Measurements from ENCODE around the gene SPATA2L. TPM values are rescaled to one million over a fixed set of nuclear protein-coding genes. Genes with fewer than 3 reads are reported as not detected.

The SPATA2L gene
- total RNA-seq, 1 donor from 2014 or later: 18.6 TPM

- no peak for DNase-seq
- Mint-ChIP-seq H3K36me3 (ENCODE audit: unreplicated experiment) (peaks cover 5% of the 10 kb centered on the region), H3K4me3 (ENCODE audit: unreplicated experiment) (no peak overlapping the region)
These were observed 36.5 kb upstream of the SPATA2L start for GRCh38 chr16:89738072-89738377.

GRCh38 chr16:89737341-89738071, 36.0 kb upstream of the SPATA2L start:
- DNase-seq: no peak
- H3K4me3 Mint-ChIP-seq (ENCODE audit: unreplicated experiment): no peak overlapping the region
- no peaks in the 10 kb centered on the region for H3K9me3 Mint-ChIP-seq (ENCODE audit: unreplicated experiment)
- H3K27ac Mint-ChIP-seq (ENCODE audit: unreplicated experiment): no peak overlapping the region
- no peak for TF ChIP-seq CTCF (IDR thresholded peaks at IDR 0.05; ENCODE audit: partially characterized antibody, unreplicated experiment)
- H3K36me3 Mint-ChIP-seq (ENCODE audit: unreplicated experiment): peaks cover 5% of the 10 kb centered on the region
- peaks cover 2% of the 10 kb centered on the region for H3K27me3 Mint-ChIP-seq (ENCODE audit: unreplicated experiment)
- no peaks in the 10 kb centered on the region for H3K4me1 Mint-ChIP-seq (ENCODE audit: low read depth, unreplicated experiment)

More at GRCh38 chr16:89738072-89738377, 36.5 kb upstream of the SPATA2L start:
- TF ChIP-seq CTCF (IDR thresholded peaks at IDR 0.05; ENCODE audit: partially characterized antibody, unreplicated experiment): no peak
- Mint-ChIP-seq H3K9me3 (ENCODE audit: unreplicated experiment) (no peaks in the 10 kb centered on the region), H3K4me1 (ENCODE audit: low read depth, unreplicated experiment) (no peaks in the 10 kb centered on the region), H3K27me3 (ENCODE audit: unreplicated experiment) (no peaks in the 10 kb centered on the region), H3K27ac (ENCODE audit: unreplicated experiment) (no peak overlapping the region)

- H3K4me1 Mint-ChIP-seq (ENCODE audit: low read depth, unreplicated experiment): no peaks in the 10 kb centered on the region
- H3K36me3 Mint-ChIP-seq (ENCODE audit: unreplicated experiment): peaks cover 9% of the 10 kb centered on the region
- no peaks in the 10 kb centered on the region for H3K9me3 Mint-ChIP-seq (ENCODE audit: unreplicated experiment)
- DNase-seq: no peak
- no peak overlapping the region for H3K27ac Mint-ChIP-seq (ENCODE audit: unreplicated experiment)
- H3K4me3 Mint-ChIP-seq (ENCODE audit: unreplicated experiment): no peak overlapping the region
- H3K27me3 Mint-ChIP-seq (ENCODE audit: unreplicated experiment): peaks cover 2% of the 10 kb centered on the region
- TF ChIP-seq CTCF (IDR thresholded peaks at IDR 0.05; ENCODE audit: partially characterized antibody, unreplicated experiment): no peak
These were observed 35.0 kb upstream of the SPATA2L start for GRCh38 chr16:89736554-89736953.

GRCh38 chr16:89733792-89734191, 32.3 kb upstream of the SPATA2L start:
- H3K27me3 Mint-ChIP-seq (ENCODE audit: unreplicated experiment): peaks cover 7% of the 10 kb centered on the region
- H3K36me3 Mint-ChIP-seq (ENCODE audit: unreplicated experiment): peaks cover 10% of the 10 kb centered on the region
- TF ChIP-seq CTCF (IDR thresholded peaks at IDR 0.05; ENCODE audit: partially characterized antibody, unreplicated experiment): no peak
- peaks cover 3% of the 10 kb centered on the region for H3K9me3 Mint-ChIP-seq (ENCODE audit: unreplicated experiment)
- DNase-seq: no peak
- no peak overlapping the region for H3K27ac Mint-ChIP-seq (ENCODE audit: unreplicated experiment)
- H3K4me3 Mint-ChIP-seq (ENCODE audit: unreplicated experiment): no peak overlapping the region
- H3K4me1 Mint-ChIP-seq (ENCODE audit: low read depth, unreplicated experiment): peaks cover 7% of the 10 kb centered on the region

- no peak for DNase-seq
- no peak overlapping the region for H3K27ac Mint-ChIP-seq (ENCODE audit: unreplicated experiment)
- peaks cover 7% of the 10 kb centered on the region for H3K4me1 Mint-ChIP-seq (ENCODE audit: low read depth, unreplicated experiment)
- H3K4me3 Mint-ChIP-seq (ENCODE audit: unreplicated experiment): no peak overlapping the region
- peaks cover 10% of the 10 kb centered on the region for H3K36me3 Mint-ChIP-seq (ENCODE audit: unreplicated experiment)
- peaks cover 7% of the 10 kb centered on the region for H3K27me3 Mint-ChIP-seq (ENCODE audit: unreplicated experiment)
- no peak for TF ChIP-seq CTCF (IDR thresholded peaks at IDR 0.05; ENCODE audit: partially characterized antibody, unreplicated experiment)
- peaks cover 3% of the 10 kb centered on the region for H3K9me3 Mint-ChIP-seq (ENCODE audit: unreplicated experiment)
These were observed 31.8 kb upstream of the SPATA2L start for GRCh38 chr16:89733322-89733721.

All from glutamatergic neuron (in vitro differentiated cells).